ENCODE data around the gene GAP43.

GAP43 gene

DNA sequence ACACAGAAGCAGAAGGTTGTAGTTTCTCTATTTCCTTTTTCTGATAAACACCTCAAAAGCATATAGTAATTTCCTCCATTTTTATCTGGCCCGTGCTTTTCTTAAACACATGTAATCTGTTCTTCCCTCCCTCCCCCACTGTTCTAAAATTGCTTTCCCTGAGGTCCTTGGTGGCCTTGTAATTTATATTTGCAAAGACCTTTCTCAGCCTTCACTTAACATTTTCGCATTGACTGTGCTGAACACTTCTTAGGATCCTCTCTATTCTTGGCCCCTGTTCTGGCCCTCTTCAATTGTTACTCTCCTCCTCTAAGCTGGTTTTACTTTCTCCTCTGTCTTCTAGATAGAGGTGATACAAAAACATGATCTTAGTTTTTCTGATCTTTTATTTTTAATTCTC is 28.3 kb downstream of the GAP43 start:
- Histone ChIP-seq H3K4me2 (ENCODE audit: insufficient read depth, low read length) (no peak overlapping the region), H3K27me3 (ENCODE audit: insufficient read depth, low read length, poor library complexity) (peaks cover 8% of the 10 kb centered on the region), H3K79me2 (ENCODE audit: insufficient read depth, low read length) (no peaks in the 10 kb centered on the region), H3K4me3 (ENCODE audit: low read depth in 1 of 2, low read length in 2 of 2) (no peak overlapping the region), H3K4me1 (ENCODE audit: insufficient read depth, low read length) (peaks cover 2% of the 10 kb centered on the region), H3K9me3 (ENCODE audit: insufficient read depth, low read length, severe bottlenecking) (no peaks in the 10 kb centered on the region), H3K27ac (ENCODE audit: low read length) (no peak overlapping the region), H3K36me3 (ENCODE audit: insufficient read depth, low read length) (no peaks in the 10 kb centered on the region), H4K20me1 (ENCODE audit: insufficient read depth, low read length) (no peaks in the 10 kb centered on the region), H3K9ac (ENCODE audit: low read depth, low read length) (no peak overlapping the region), H2AFZ (ENCODE audit: low read depth, low read length) (no peak overlapping the region)
- ATAC-seq (ENCODE audit: insufficient read depth, low read depth) (no peak), DNase-seq (no peak)
- TF ChIP-seq EZH2 (IDR thresholded peaks at IDR 0.05; ENCODE audit: borderline replicate concordance, low read depth, low read length, severe bottlenecking) (no peak), CTCF (IDR thresholded peaks at IDR 0.05; ENCODE audit: borderline replicate concordance, extremely low read depth, low read length, poor library complexity, severe bottlenecking) (no peak)

GRCh38 chr3:115652738-115653137 is 29.4 kb downstream of the GAP43 start:
- no peak overlapping the region for H3K4me3 ChIP-seq (ENCODE audit: low read depth in 1 of 2, low read length in 2 of 2)
- H3K36me3 ChIP-seq (ENCODE audit: insufficient read depth, low read length), result no peaks in the 10 kb centered on the region
- H3K4me1 ChIP-seq (ENCODE audit: insufficient read depth, low read length), result peaks cover 13% of the 10 kb centered on the region
- no peak for DNase-seq
- TF ChIP-seq EZH2 (IDR thresholded peaks at IDR 0.05; ENCODE audit: borderline replicate concordance, low read depth, low read length, severe bottlenecking) (no peak), CTCF (IDR thresholded peaks at IDR 0.05; ENCODE audit: borderline replicate concordance, extremely low read depth, low read length, poor library complexity, severe bottlenecking) (no peak)
- H3K79me2 ChIP-seq (ENCODE audit: insufficient read depth, low read length), result no peaks in the 10 kb centered on the region
- peaks cover 9% of the 10 kb centered on the region for H3K27me3 ChIP-seq (ENCODE audit: insufficient read depth, low read length, poor library complexity)
- no peak overlapping the region for H3K4me2 ChIP-seq (ENCODE audit: insufficient read depth, low read length)
- no peaks in the 10 kb centered on the region for H4K20me1 ChIP-seq (ENCODE audit: insufficient read depth, low read length)
- H3K27ac ChIP-seq (ENCODE audit: low read length), result no peak overlapping the region
- H3K9ac ChIP-seq (ENCODE audit: low read depth, low read length), result no peak overlapping the region
- no peaks in the 10 kb centered on the region for H3K9me3 ChIP-seq (ENCODE audit: insufficient read depth, low read length, severe bottlenecking)
- no peak overlapping the region for H2AFZ ChIP-seq (ENCODE audit: low read depth, low read length)
- no peak for ATAC-seq (ENCODE audit: insufficient read depth, low read depth)

DNA sequence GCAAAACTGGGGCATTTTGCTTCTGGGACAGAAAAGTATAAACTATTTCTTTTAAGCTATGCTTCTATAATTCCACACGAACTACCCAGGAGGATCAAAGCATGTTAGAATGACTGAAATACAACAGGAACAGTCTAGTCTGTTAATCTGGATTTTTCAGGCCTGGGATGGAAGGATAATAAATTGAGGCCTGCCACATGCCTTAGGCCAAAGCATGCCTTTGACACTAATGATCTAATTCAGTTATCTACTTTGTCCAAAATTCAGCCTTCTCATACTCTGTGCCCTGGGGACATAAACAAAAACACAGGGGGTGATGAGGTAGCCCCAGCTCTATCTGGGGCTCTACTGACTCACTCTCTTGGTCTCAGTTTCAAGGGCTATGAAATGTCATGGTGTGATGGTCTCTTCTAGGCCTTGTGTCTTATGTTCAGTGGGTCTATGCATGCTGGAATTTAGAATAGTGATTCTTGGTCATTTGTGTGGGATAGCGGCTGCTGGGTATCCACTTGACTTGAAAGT is 32.5 kb downstream of the GAP43 start:
- TF ChIP-seq CTCF (IDR thresholded peaks at IDR 0.05; ENCODE audit: borderline replicate concordance, extremely low read depth, low read length, poor library complexity, severe bottlenecking), result no peak
- no peak for TF ChIP-seq EZH2 (IDR thresholded peaks at IDR 0.05; ENCODE audit: borderline replicate concordance, low read depth, low read length, severe bottlenecking)
- Histone ChIP-seq H3K27me3 (ENCODE audit: insufficient read depth, low read length, poor library complexity) (peaks cover 10% of the 10 kb centered on the region), H3K9me3 (ENCODE audit: insufficient read depth, low read length, severe bottlenecking) (no peaks in the 10 kb centered on the region), H3K4me1 (ENCODE audit: insufficient read depth, low read length) (peaks cover 28% of the 10 kb centered on the region), H3K27ac (ENCODE audit: low read length) (no peak overlapping the region), H3K79me2 (ENCODE audit: insufficient read depth, low read length) (no peaks in the 10 kb centered on the region), H3K4me2 (ENCODE audit: insufficient read depth, low read length) (no peak overlapping the region), H3K9ac (ENCODE audit: low read depth, low read length) (no peak overlapping the region), H4K20me1 (ENCODE audit: insufficient read depth, low read length) (no peaks in the 10 kb centered on the region), H2AFZ (ENCODE audit: low read depth, low read length) (no peak overlapping the region), H3K36me3 (ENCODE audit: insufficient read depth, low read length) (no peaks in the 10 kb centered on the region), H3K4me3 (ENCODE audit: low read depth in 1 of 2, low read length in 2 of 2) (no peak overlapping the region)
- no peak for ATAC-seq (ENCODE audit: insufficient read depth, low read depth)
- DNase-seq, result no peak
